Thyroid gland (tissue), 4 donors: ENCODE data around the gene WWC2. TPM values are rescaled to one million over a fixed set of nuclear protein-coding genes. Genes with fewer than 3 reads are reported as not detected.

ENCODE experiments used
- DNase-seq, 2 donors: peaks; one replicate each; pipeline ENCODE4 v3.0.0-alpha.2; 2019
- H3K27ac ChIP-seq, 3 donors: fragments of 200-600 bp; sonication (generic); 1 replicate in 2 of 3; 2 replicates in 1 of 3; pipeline ENCODE4 v1.5.1; 2016 to 2019; ENCODE audit warnings: mild to moderate bottlenecking in 1 of 3, moderate library complexity in 1 of 3
- H3K27me3 ChIP-seq: fragments of 200-600 bp; sonication (generic); one replicate; pipeline ENCODE4 v1.5.1; 2019
- H3K36me3 ChIP-seq, 2 donors: fragments of 200-600 bp; sonication (generic); one replicate each; pipeline ENCODE4 v1.5.1; 2016 to 2019
- H3K4me1 ChIP-seq, 2 donors: fragments of 200-600 bp; sonication (generic); one replicate each; pipeline ENCODE4 v1.5.1; 2017 to 2019
- H3K4me3 ChIP-seq, 3 donors: fragments of 200-600 bp; sonication (generic); replicated peaks in 1 of 3; 1 replicate in 2 of 3; 2 replicates in 1 of 3; pipeline ENCODE4 v1.5.1; 2016; ENCODE audit warnings: mild to moderate bottlenecking in 1 of 3
- H3K9me3 ChIP-seq: fragments of 200-600 bp; sonication (generic); one replicate; pipeline ENCODE4 v1.5.1; 2017
- POLR2A ChIP-seq, 2 donors: fragments of 450-650 bp; IDR thresholded peaks; one replicate each; pipeline ENCODE4 v1.6.1; 2017; ENCODE audit warnings: antibody characterized with exemption in 2 of 2, mild to moderate bottlenecking in 2 of 2, moderate library complexity in 1 of 2
- WGBS, 2 donors: methylation state at CpG; one replicate each; pipeline ENCODE4 v1.1.5; 2017; 5-methylcytosine and 5-hydroxymethylcytosine counted together
- intact Hi-C: fragments of 100-400 bp; cut with DNase I; formaldehyde crosslinking; loops from one replicate; pipeline ENCODE4 v1.15.1; 2023
- total RNA-seq, 4 donors: library from RNA; depleted of rRNA; stranded (reverse); fragments of >200 nt; gene quantifications; one replicate each; pipeline ENCODE4 v1.2.3, GENCODE V29; 2016
- TF ChIP-seq, protein P1 (sequence below), 6 experiments: fragments of 200-600 bp in 3 of 6; fragments of 450-650 bp in 3 of 6; sonication (generic) in 3 of 6; IDR thresholded peaks; one replicate each; pipeline ENCODE4 v1.5.1; 2016 to 2019; ENCODE audit warnings: antibody characterized with exemption in 6 of 6, mild to moderate bottlenecking in 2 of 6, inconsistent platforms in 1 of 6, moderate library complexity in 1 of 6

WWC2 gene
- total RNA-seq, 4 donors from 2014 or later, result 44.6 to 87.4 (median 53.5) TPM

DNA sequence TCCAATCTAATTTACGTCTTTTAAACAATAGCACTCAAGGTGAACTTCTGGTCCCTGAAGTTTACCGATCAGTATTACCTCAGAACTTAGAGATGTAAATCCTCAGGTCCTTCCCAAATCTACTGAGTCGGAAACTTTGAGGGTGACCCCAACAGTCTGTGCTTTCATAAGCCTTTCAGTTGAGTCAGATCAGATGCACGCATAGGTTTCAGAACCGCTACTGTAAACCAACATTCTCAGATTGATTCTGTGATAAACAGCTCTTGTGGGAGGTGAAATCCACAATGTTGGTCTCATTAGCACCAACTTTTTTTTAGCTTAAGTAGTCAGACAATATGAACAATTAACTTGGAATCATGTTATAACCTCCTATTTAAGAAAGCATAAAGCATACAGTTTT, 86.0 kb downstream of the WWC2 start:
- Histone ChIP-seq H3K4me3 (no peak overlapping the region), H3K4me1 (peaks cover 0 to 3% of the 10 kb centered on the region in 2 donors), H3K27me3 (no peaks in the 10 kb centered on the region), H3K36me3 (no peaks in the 10 kb centered on the region), H3K9me3 (no peaks in the 10 kb centered on the region), H3K27ac (no peak overlapping the region)
- no peak for DNase-seq
- TF ChIP-seq POLR2A (IDR thresholded peaks at IDR 0.05), result no peak
- TF ChIP-seq, protein P1, sequence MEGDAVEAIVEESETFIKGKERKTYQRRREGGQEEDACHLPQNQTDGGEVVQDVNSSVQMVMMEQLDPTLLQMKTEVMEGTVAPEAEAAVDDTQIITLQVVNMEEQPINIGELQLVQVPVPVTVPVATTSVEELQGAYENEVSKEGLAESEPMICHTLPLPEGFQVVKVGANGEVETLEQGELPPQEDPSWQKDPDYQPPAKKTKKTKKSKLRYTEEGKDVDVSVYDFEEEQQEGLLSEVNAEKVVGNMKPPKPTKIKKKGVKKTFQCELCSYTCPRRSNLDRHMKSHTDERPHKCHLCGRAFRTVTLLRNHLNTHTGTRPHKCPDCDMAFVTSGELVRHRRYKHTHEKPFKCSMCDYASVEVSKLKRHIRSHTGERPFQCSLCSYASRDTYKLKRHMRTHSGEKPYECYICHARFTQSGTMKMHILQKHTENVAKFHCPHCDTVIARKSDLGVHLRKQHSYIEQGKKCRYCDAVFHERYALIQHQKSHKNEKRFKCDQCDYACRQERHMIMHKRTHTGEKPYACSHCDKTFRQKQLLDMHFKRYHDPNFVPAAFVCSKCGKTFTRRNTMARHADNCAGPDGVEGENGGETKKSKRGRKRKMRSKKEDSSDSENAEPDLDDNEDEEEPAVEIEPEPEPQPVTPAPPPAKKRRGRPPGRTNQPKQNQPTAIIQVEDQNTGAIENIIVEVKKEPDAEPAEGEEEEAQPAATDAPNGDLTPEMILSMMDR (IDR thresholded peaks at IDR 0.05), result no peak
- intact Hi-C loops, result no loop called here
- WGBS, 2 donors, result 72 to 87% methylated on average over 5 of the region's 5 CpGs

DNA sequence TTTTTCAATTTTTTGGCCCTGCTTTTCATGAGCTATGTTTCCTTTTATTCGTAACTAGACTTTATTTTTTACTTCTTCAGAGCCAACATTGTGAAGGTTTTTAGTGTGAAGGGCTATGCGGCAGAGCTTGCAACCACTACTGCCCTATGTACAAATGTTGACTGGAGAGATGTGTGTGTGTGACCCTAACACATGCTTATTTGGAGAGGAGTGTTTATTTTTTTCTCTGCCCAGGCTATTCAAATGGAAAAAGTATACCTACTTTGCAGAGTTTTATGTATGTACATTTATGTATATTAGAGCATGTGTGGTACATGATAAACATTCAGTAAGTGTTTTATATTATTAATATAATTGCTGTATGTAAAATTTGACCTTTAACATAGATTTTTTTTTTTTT, 86.5 kb downstream of the WWC2 start:
- Histone ChIP-seq H3K4me1 (peaks cover 0 to 3% of the 10 kb centered on the region in 2 donors), H3K27me3 (no peaks in the 10 kb centered on the region), H3K27ac (no peak overlapping the region), H3K36me3 (no peaks in the 10 kb centered on the region), H3K4me3 (no peak overlapping the region), H3K9me3 (no peaks in the 10 kb centered on the region)
- intact Hi-C loops, result no loop called here
- WGBS, 2 donors, result 84 to 91% methylated on average over 2 of the region's 2 CpGs
- TF ChIP-seq, protein P1 (IDR thresholded peaks at IDR 0.05), result no peak
- no peak for TF ChIP-seq POLR2A (IDR thresholded peaks at IDR 0.05)
- no peak for DNase-seq

DNA sequence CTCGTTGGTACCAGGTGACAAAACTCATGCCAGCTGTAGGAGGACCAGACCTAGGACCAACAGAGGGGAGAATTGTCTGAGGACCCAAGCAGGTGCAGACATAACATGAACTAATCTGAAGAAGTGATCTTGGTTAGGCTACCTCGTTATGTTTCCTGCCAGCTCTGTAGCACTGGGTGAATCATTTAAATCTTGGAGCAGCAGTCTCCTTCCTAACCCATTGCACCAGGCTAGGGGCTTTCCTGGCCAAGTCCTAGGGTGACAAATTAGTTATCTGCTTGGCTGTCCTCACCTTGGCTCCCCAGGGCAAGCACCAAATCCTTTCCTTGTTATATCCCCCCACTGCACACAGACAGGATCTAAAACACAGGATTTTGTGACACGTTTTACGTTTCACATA, 87.8 kb downstream of the WWC2 start:
- H3K36me3 ChIP-seq, result no peaks in the 10 kb centered on the region
- peaks cover 0 to 3% of the 10 kb centered on the region in 2 donors for H3K4me1 ChIP-seq
- WGBS, 2 donors, result 91% methylated on average over 4 of the region's 4 CpGs
- intact Hi-C loops, result no loop called here
- no peaks in the 10 kb centered on the region for H3K27me3 ChIP-seq
- no peak overlapping the region for H3K27ac ChIP-seq
- no peak for DNase-seq
- no peaks in the 10 kb centered on the region for H3K9me3 ChIP-seq
- H3K4me3 ChIP-seq, result no peak overlapping the region
- TF ChIP-seq POLR2A (IDR thresholded peaks at IDR 0.05), result no peak
- TF ChIP-seq, protein P1 (IDR thresholded peaks at IDR 0.05), result no peak

GRCh38 chr4:183190900-183191527, 92.0 kb downstream of the WWC2 start:
- TF ChIP-seq, protein P1 (IDR thresholded peaks at IDR 0.05), result no peak
- no peak for TF ChIP-seq POLR2A (IDR thresholded peaks at IDR 0.05)
- Histone ChIP-seq H3K4me3 (no peak overlapping the region), H3K4me1 (no peaks in the 10 kb centered on the region), H3K36me3 (no peaks in the 10 kb centered on the region), H3K9me3 (no peaks in the 10 kb centered on the region), H3K27me3 (no peaks in the 10 kb centered on the region), H3K27ac (no peak overlapping the region)
- intact Hi-C loops, result no loop called here
- WGBS, 2 donors, result 90 to 95% methylated on average over 4 of the region's 4 CpGs
- no peak for DNase-seq

GRCh38 chr4:183191630-183192029, 92.6 kb downstream of the WWC2 start:
- 92 to 95% methylated on average over 5 of the region's 5 CpGs for WGBS, 2 donors
- TF ChIP-seq, protein P1 (IDR thresholded peaks at IDR 0.05), result no peak
- TF ChIP-seq POLR2A (IDR thresholded peaks at IDR 0.05), result no peak

More at GRCh38 chr4:183191630-183192029, 92.6 kb downstream of the WWC2 start:
- Histone ChIP-seq H3K4me1 (no peaks in the 10 kb centered on the region), H3K36me3 (no peaks in the 10 kb centered on the region), H3K9me3 (no peaks in the 10 kb centered on the region), H3K4me3 (no peak overlapping the region), H3K27me3 (no peaks in the 10 kb centered on the region), H3K27ac (no peak overlapping the region)
- DNase-seq, result no peak
- intact Hi-C loops, result no loop called here
